ENCODE results near the gene RBFOX1.

DNA sequence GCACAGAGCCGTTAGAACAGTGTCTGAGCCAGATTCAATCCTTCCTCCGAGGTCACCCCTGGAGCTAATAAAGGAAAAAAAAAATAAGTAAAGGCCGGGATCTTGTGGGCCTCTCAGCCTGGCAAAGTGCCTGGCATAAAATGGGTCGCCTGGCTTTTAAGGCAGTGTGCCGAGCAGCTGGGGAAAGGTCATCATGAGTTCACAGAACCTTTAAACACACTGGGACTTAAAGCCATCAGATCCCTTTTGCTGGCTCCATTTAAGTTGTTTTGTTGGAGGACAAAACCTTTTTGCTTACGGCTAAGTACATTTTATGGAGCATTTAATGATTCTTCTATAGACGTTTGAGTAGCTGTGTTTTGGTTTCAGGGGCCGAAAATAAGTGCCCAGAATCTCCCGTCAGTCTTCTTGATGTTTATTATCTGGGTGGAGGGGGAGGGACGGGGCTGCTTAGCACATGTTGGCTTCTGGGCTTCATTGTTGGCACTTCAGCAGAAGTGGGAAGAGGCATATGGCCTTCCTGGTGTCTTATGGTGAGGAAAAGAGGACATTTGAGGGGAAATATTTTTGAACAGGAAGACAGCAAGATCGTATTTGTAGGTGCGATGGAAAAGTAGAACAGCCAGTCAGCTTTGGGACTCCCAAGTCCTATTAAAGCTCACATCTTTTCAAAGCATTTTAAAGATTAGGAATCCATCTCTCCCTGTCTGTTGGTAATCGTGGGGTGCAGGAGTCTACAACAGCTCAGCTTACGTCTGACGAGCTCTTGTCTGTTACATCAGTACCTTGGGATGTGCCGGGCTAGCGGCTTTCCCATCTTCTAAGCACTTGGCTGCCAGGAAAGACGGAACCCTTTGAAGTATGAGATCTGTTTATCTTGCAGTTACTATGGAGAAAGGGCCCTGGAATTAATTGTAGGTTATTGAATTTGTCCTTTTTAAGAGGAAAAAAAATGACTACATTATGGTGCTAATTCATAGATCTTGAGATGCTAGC is 31.1 kb downstream of the RBFOX1 start:
- TF ChIP-seq, protein P1, sequence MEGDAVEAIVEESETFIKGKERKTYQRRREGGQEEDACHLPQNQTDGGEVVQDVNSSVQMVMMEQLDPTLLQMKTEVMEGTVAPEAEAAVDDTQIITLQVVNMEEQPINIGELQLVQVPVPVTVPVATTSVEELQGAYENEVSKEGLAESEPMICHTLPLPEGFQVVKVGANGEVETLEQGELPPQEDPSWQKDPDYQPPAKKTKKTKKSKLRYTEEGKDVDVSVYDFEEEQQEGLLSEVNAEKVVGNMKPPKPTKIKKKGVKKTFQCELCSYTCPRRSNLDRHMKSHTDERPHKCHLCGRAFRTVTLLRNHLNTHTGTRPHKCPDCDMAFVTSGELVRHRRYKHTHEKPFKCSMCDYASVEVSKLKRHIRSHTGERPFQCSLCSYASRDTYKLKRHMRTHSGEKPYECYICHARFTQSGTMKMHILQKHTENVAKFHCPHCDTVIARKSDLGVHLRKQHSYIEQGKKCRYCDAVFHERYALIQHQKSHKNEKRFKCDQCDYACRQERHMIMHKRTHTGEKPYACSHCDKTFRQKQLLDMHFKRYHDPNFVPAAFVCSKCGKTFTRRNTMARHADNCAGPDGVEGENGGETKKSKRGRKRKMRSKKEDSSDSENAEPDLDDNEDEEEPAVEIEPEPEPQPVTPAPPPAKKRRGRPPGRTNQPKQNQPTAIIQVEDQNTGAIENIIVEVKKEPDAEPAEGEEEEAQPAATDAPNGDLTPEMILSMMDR (IDR thresholded peaks at IDR 0.05), result no peak
- no peak for TF ChIP-seq EZH2 (IDR thresholded peaks at IDR 0.05; ENCODE audit: borderline replicate concordance, insufficient read depth, low read depth, low read length, poor library complexity, severe bottlenecking)
